HG02973 (cell line): ENCODE data around the gene ALX4.

Experiments
- ATAC-seq: cut with Tn5 transposase; IDR thresholded peaks from one replicate; pipeline ENCODE4 v1.9.1; 2021; ENCODE audit warnings: moderate library complexity; ENCODE audit not compliant: unreplicated experiment

Gene ALX4

GRCh38 chr11:44250421-44250820 is 59.5 kb downstream of the ALX4 start:
- no peak for ATAC-seq

GRCh38 chr11:44248109-44248508 is 61.8 kb downstream of the ALX4 start:
- ATAC-seq: no peak

GRCh38 chr11:44247508-44247907 is 62.4 kb downstream of the ALX4 start:
- no peak for ATAC-seq

GRCh38 chr11:44246726-44247125 is 63.2 kb downstream of the ALX4 start:
- ATAC-seq: no peak

GRCh38 chr11:44244639-44245310 is 65.2 kb downstream of the ALX4 start:
- ATAC-seq: no peak

- ATAC-seq: no peak
These were observed 66.2 kb downstream of the ALX4 start for GRCh38 chr11:44243595-44244343.

GRCh38 chr11:44243086-44243485 is 66.9 kb downstream of the ALX4 start:
- ATAC-seq: no peak

GRCh38 chr11:44241851-44242250 is 68.1 kb downstream of the ALX4 start:
- ATAC-seq: no peak

- no peak for ATAC-seq
These were observed 72.8 kb downstream of the ALX4 start for GRCh38 chr11:44237156-44237555.

- no peak for ATAC-seq
These were observed 73.6 kb downstream of the ALX4 start for GRCh38 chr11:44236296-44236695.

GRCh38 chr11:44235765-44236201 is 74.2 kb downstream of the ALX4 start:
- ATAC-seq: no peak

GRCh38 chr11:44229624-44230023 is 80.3 kb downstream of the ALX4 start:
- no peak for ATAC-seq

- ATAC-seq: no peak
These were observed 80.8 kb downstream of the ALX4 start for GRCh38 chr11:44229098-44229497.

- ATAC-seq: no peak
These were observed 81.6 kb downstream of the ALX4 start for GRCh38 chr11:44228379-44228778.

- ATAC-seq: no peak
These were observed 83.0 kb downstream of the ALX4 start for GRCh38 chr11:44226945-44227344.

- ATAC-seq: no peak
These were observed 83.4 kb downstream of the ALX4 start for GRCh38 chr11:44226490-44226889.

- ATAC-seq: no peak
These were observed 85.0 kb downstream of the ALX4 start for GRCh38 chr11:44224867-44225501.

GRCh38 chr11:44223238-44223637 is 86.7 kb downstream of the ALX4 start:
- ATAC-seq: no peak

- no peak for ATAC-seq
These were observed 87.9 kb downstream of the ALX4 start for GRCh38 chr11:44221992-44222391.

GRCh38 chr11:44221456-44221855 is 88.5 kb downstream of the ALX4 start:
- ATAC-seq: no peak

GRCh38 chr11:44219830-44220796 is 89.8 kb downstream of the ALX4 start:
- no peak for ATAC-seq
